B cell (primary cell): Measurements from ENCODE around the gene AK3. TPM values are rescaled to one million over a fixed set of nuclear protein-coding genes. Genes with fewer than 3 reads are reported as not detected.

Experiments
- ATAC-seq: fragments of 200-7000 bp; cut with Tn5 transposase; one replicate; pipeline ENCODE4 v1.10.0; 2021; ENCODE audit warnings: low read depth, mild to moderate bottlenecking, moderate number of reproducible peaks, moderate library complexity
- CTCF ChIA-PET: fragments of 350-600 bp; sonication (Branson Sonifier 250); formaldehyde crosslinking; loops from one replicate; lab custom pipeline; 2021; ENCODE audit warnings: antibody characterized with exemption, inconsistent platforms; lab: Charles Lee
- POLR2A ChIA-PET: fragments of 350-600 bp; sonication (Branson Sonifier 250); formaldehyde crosslinking; loops from one replicate; lab custom pipeline; 2021; ENCODE audit warnings: antibody characterized with exemption; lab: Charles Lee
- DNase-seq: peaks from one replicate; pipeline ENCODE4 v3.0.0; 2013
- H2AFZ ChIP-seq: 2 replicates; pipeline ENCODE4 v1.6.1; 2012; ENCODE audit warnings: mild to moderate bottlenecking, low read depth, low read length; ENCODE audit not compliant: insufficient read depth, poor library complexity, severe bottlenecking
- H3K27ac ChIP-seq, 2 donors: 1 replicate in 1 of 2; 2 replicates in 1 of 2; pipeline ENCODE4 v1.5.1; 2012 to 2013; ENCODE audit warnings: low read length in 2 of 2, mild to moderate bottlenecking in 2 of 2, moderate library complexity in 1 of 2
- H3K27me3 ChIP-seq, 4 experiments: fragments of 200-600 bp in 1 of 4; sonication (generic) in 1 of 4; replicated peaks in 1 of 4; 1 replicate in 2 of 4; 2 replicates in 2 of 4; pipeline versions ENCODE4 v1.6.1 to v1.7.0; 2013 to 2016; ENCODE audit warnings: low read length in 3 of 4, mild to moderate bottlenecking in 2 of 4, mixed read lengths in 1 of 4, moderate library complexity in 1 of 4; ENCODE audit not compliant: insufficient read depth in 4 of 4, control insufficient read depth in 3 of 4; ENCODE audit errors: control extremely low read depth in 1 of 4
- H3K36me3 ChIP-seq, 2 experiments: replicated peaks in 1 of 2; 1 replicate in 1 of 2; 2 replicates in 1 of 2; pipeline versions ENCODE4 v1.6.1 to v1.7.1; 2013; ENCODE audit warnings: low read length in 1 of 2; ENCODE audit not compliant: insufficient read depth in 2 of 2, control insufficient read depth in 1 of 2; ENCODE audit errors: control extremely low read depth in 1 of 2, extremely low read depth in 1 of 2
- H3K4me1 ChIP-seq, 2 donors: fragments of 200-600 bp in 1 of 2; sonication (generic) in 1 of 2; 1 replicate in 1 of 2; 2 replicates in 1 of 2; pipeline versions ENCODE4 v1.5.1 to v1.6.1; 2013 to 2017; ENCODE audit warnings: low read length in 2 of 2; ENCODE audit not compliant: control insufficient read depth in 2 of 2, insufficient read depth in 2 of 2
- H3K4me2 ChIP-seq: replicated peaks from 2 replicates; pipeline ENCODE3; 2012; ENCODE audit warnings: mild to moderate bottlenecking, low read depth, low read length; ENCODE audit not compliant: poor library complexity, severe bottlenecking
- H3K4me3 ChIP-seq, 5 experiments: fragments of 200-600 bp in 1 of 5; sonication (generic) in 1 of 5; 1 replicate in 3 of 5; 2 replicates in 2 of 5; pipeline versions ENCODE4 v1.5.1 to v1.7.0; 2011 to 2016; ENCODE audit warnings: low read length in 4 of 5, mild to moderate bottlenecking in 4 of 5, low read depth in 2 of 5, control low read depth in 1 of 5, moderate library complexity in 1 of 5; ENCODE audit not compliant: insufficient read depth in 1 of 5; ENCODE audit errors: control extremely low read depth in 1 of 5, extremely low read depth in 1 of 5
- H3K79me2 ChIP-seq: fragments of 200-600 bp; sonication (generic); one replicate; pipeline ENCODE4 v1.6.0; 2016; ENCODE audit warnings: low read length; ENCODE audit not compliant: control insufficient read depth, insufficient read depth
- H3K9ac ChIP-seq: fragments of 200-600 bp; sonication (generic); 2 replicates; pipeline ENCODE4 v1.6.1; 2017; ENCODE audit warnings: mild to moderate bottlenecking, low read length, moderate library complexity
- H3K9me3 ChIP-seq, 3 donors: one replicate each; pipeline versions ENCODE4 v1.6.1 to v1.7.1; 2013; ENCODE audit warnings: low read length in 2 of 3; ENCODE audit not compliant: control insufficient read depth in 2 of 3, insufficient read depth in 1 of 3; ENCODE audit errors: control extremely low read depth in 1 of 3
- H4K20me1 ChIP-seq: 2 replicates; pipeline ENCODE4 v1.6.0; 2012; ENCODE audit warnings: mild to moderate bottlenecking, low read length; ENCODE audit not compliant: insufficient read depth, control insufficient read depth, poor library complexity, severe bottlenecking
- H3K27ac Mint-ChIP-seq: one replicate; pipeline ENCODE4 v1.8.0; 2021; ENCODE audit warnings: mixed read lengths
- H3K27me3 Mint-ChIP-seq: one replicate; pipeline ENCODE4 v1.8.0; 2021; ENCODE audit warnings: mixed read lengths
- H3K4me1 Mint-ChIP-seq: one replicate; pipeline ENCODE4 v1.8.0; 2021; ENCODE audit warnings: mixed read lengths
- H3K4me3 Mint-ChIP-seq: one replicate; pipeline ENCODE4 v1.8.0; 2021; ENCODE audit warnings: mixed read lengths
- H3K9me3 Mint-ChIP-seq: one replicate; pipeline ENCODE4 v1.8.0; 2022; ENCODE audit warnings: mixed read lengths; ENCODE audit not compliant: insufficient read depth
- EZH2 ChIP-seq: IDR thresholded peaks from 2 replicates; pipeline ENCODE4 v1.6.1; 2012; ENCODE audit warnings: borderline replicate concordance, low read depth, mild to moderate bottlenecking, moderate library complexity, low read length; ENCODE audit not compliant: insufficient read depth, poor library complexity, severe bottlenecking
- WGBS: methylation state at CpG from one replicate; pipeline ENCODE4 v1.1.5; 2013; ENCODE audit warnings: missing lambda C conversion rate; ENCODE audit not compliant: insufficient coverage; 5-methylcytosine and 5-hydroxymethylcytosine counted together
- intact Hi-C: fragments of 100-400 bp; cut with micrococcal nuclease; formaldehyde crosslinking; loops from one replicate; pipeline ENCODE4 v1.10.0; 2022
- polyA plus RNA-seq: library from polyadenylated mRNA; depleted of rRNA; stranded (reverse); fragments of >200 nt; gene quantifications from 2 replicates; pipeline ENCODE4 v1.2.3, GENCODE V29; 2012
- total RNA-seq, 2 donors: library from RNA; stranded (reverse); fragments of 120-200 nt in 1 of 2; gene quantifications; 1 replicate in 1 of 2; 2 replicates in 1 of 2; pipeline versions ENCODE4 v1.2.3 to v1.2.4, GENCODE V29; 2013 to 2022
- TF ChIP-seq, protein P1 (sequence below): fragments of 200-600 bp; IDR thresholded peaks from one replicate; pipeline ENCODE4 v1.8.0; 2022; ENCODE audit warnings: antibody characterized with exemption, mild to moderate bottlenecking

AK3 gene
- total and polyA plus RNA-seq, 2 donors (not counting 1 experiment from before 2014, with no cell fraction given), result 9.9 to 22.9 TPM

DNA sequence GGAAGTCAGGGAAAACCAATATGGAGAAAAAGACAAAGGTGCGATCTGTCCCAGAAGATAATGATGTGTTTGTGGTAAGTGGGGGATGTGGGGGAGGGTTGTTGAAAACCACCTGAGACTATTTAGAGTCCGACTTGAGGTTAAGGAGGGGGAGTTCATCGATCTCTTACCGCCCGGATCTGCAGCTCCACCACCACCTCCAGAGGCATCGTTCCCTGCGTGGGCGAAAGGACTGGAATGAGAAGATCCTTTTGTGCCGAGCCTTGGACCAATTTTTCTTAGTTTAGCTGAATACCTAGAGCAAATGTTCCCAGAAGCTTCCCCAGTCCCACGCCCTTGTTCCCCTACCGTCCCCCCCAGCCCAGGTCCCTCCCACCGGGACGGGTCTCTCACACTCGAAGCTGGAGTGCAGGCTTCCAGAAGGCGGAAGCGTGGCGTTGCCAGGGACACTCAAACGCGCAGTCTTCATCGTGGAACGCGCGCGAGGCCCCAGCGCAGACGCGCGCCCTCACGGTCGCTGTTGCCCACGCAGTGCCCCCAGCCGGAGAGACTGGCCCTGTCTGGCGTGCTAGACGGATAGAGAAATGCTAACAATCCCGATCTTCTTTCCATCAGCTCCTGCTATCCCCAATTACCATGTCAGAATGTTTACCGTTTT lies 74.8 kb downstream of the AK3 start, which contains the start of gene SPATA6L:
Gene SPATA6L, minus strand, starts transcription at position 439 of the 658 bp plus-strand sequence. Its CDS starts 230 bp downstream, at position 209.
- H3K4me3 ChIP-seq, result peak within 1 kb of the TSS; percentile 2 to 66 (median 41)
- Mint-ChIP-seq H3K9me3 (no peaks in the 10 kb centered on the region), H3K4me1 (peaks cover 49% of the 10 kb centered on the region), H3K27me3 (peaks cover 16% of the 10 kb centered on the region), H3K27ac (no peak within 1 kb of the TSS), H3K4me3 (peak within 1 kb of the TSS; percentile 89)
- ChIA-PET POLR2A (interaction anchor here (1.0 kb wide), 1 partner anchor 11 kb away, joined by 3 read pairs; no protein-coding TSS in a partner anchor), CTCF (interaction anchor here (0.7 to 1.2 kb wide), 4 partner anchors 9 to 284 kb away, joined by 3 to 6 read pairs (median 4); partner anchors contain the start of gene CDC37L1)
- H3K36me3 ChIP-seq, result no peaks in the 10 kb centered on the region
- no peaks in the 10 kb centered on the region for H4K20me1 ChIP-seq
- H3K79me2 ChIP-seq, result no peaks in the 10 kb centered on the region
- TF ChIP-seq, protein P1, sequence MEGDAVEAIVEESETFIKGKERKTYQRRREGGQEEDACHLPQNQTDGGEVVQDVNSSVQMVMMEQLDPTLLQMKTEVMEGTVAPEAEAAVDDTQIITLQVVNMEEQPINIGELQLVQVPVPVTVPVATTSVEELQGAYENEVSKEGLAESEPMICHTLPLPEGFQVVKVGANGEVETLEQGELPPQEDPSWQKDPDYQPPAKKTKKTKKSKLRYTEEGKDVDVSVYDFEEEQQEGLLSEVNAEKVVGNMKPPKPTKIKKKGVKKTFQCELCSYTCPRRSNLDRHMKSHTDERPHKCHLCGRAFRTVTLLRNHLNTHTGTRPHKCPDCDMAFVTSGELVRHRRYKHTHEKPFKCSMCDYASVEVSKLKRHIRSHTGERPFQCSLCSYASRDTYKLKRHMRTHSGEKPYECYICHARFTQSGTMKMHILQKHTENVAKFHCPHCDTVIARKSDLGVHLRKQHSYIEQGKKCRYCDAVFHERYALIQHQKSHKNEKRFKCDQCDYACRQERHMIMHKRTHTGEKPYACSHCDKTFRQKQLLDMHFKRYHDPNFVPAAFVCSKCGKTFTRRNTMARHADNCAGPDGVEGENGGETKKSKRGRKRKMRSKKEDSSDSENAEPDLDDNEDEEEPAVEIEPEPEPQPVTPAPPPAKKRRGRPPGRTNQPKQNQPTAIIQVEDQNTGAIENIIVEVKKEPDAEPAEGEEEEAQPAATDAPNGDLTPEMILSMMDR, result no peak
- TF ChIP-seq EZH2, result no peak
- peaks cover 48 to 50% of the 10 kb centered on the region in 2 donors for H3K4me1 ChIP-seq
- no peak within 1 kb of the TSS for H3K27ac ChIP-seq
- WGBS, result 3% methylated on average over 27 of the region's 36 CpGs
- H3K4me2 ChIP-seq, result peak within 1 kb of the TSS; percentile 82
- peak within 1 kb of the TSS; percentile 60 for H3K9ac ChIP-seq
- ATAC-seq (peak; percentile 33), DNase-seq (peak; percentile 58)
- peak within 1 kb of the TSS; percentile 70 for H2AFZ ChIP-seq
- H3K9me3 ChIP-seq, result peaks cover 0 to 2% (median 0%) of the 10 kb centered on the region in 3 donors
- H3K27me3 ChIP-seq, result peaks cover 0 to 16% (median 12%) of the 10 kb centered on the region in 4 experiments
- intact Hi-C loops, result no loop called here

DNA sequence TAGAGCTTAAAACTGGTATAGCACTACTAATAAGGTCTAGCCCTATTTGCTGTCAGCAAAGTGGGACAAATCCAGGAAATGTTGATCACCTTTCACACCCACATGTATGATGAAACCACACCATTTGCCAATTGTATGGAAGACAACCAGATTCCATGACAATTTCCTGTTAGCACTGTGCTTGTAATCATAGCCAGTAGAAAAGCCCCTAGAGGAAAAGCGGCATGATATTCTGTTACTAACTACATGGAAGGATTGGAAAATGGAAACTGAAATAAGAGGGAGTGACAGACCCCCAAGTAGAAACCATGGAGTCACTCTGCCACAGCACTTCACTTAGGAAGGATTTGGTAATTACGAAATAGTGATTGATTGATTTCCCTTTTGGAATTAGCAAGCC lies 75.6 kb downstream of the AK3 start:
- ChIA-PET CTCF (interaction anchor here (1.0 kb wide), 1 partner anchor 94 kb away, joined by 4 read pairs; no protein-coding TSS in a partner anchor), POLR2A (interaction anchor here (1.0 to 1.1 kb wide), 2 partner anchors 12 to 19 kb away, joined by 3 read pairs; no protein-coding TSS in a partner anchor)
- Histone ChIP-seq H3K79me2 (no peaks in the 10 kb centered on the region), H3K4me1 (peaks cover 48 to 50% of the 10 kb centered on the region in 2 donors), H4K20me1 (no peaks in the 10 kb centered on the region), H3K36me3 (no peaks in the 10 kb centered on the region), H3K9ac (no peak overlapping the region), H3K27me3 (peaks cover 0 to 16% (median 12%) of the 10 kb centered on the region in 4 experiments), H2AFZ (no peak overlapping the region), H3K9me3 (peaks cover 0 to 2% (median 0%) of the 10 kb centered on the region in 3 donors), H3K27ac (no peak overlapping the region), H3K4me2 (no peak overlapping the region), H3K4me3 (no peak overlapping the region)
- no peak for TF ChIP-seq EZH2
- TF ChIP-seq, protein P1, result no peak
- WGBS, result 100% methylated on average over 1 of the region's 2 CpGs
- intact Hi-C loops, result no loop called here
- ATAC-seq (no peak), DNase-seq (no peak)
- peaks cover 16% of the 10 kb centered on the region for H3K27me3 Mint-ChIP-seq
- peaks cover 49% of the 10 kb centered on the region for H3K4me1 Mint-ChIP-seq
- no peaks in the 10 kb centered on the region for H3K9me3 Mint-ChIP-seq
- H3K27ac Mint-ChIP-seq, result no peak overlapping the region
- H3K4me3 Mint-ChIP-seq, result peak overlapping the region; percentile 26
